H1 (cell line): ENCODE results near the gene DLK1. TPM values are rescaled to one million over a fixed set of nuclear protein-coding genes. Genes with fewer than 3 reads are reported as not detected.

Source experiments
- CTCF ChIA-PET: fragments of 300-600 bp; sonication (Branson Sonifier 250); formaldehyde crosslinking; loops from one replicate; lab custom pipeline; 2021; ENCODE audit not compliant: partially characterized antibody; lab: Charles Lee
- POLR2A ChIA-PET: fragments of 300-600 bp; sonication (Branson Sonifier 250); formaldehyde crosslinking; loops from one replicate; lab custom pipeline; 2021; ENCODE audit warnings: inconsistent platforms; ENCODE audit not compliant: partially characterized antibody; lab: Charles Lee
- DNase-seq, 2 experiments: peaks; one replicate each; pipeline versions ENCODE4 v3.0.0 to v3.0.0-alpha.2; 2010 to 2022; ENCODE audit warnings: low spot score in 2 of 2, low read depth in 1 of 2, mixed read lengths in 1 of 2
- FAIRE-seq: peaks from 2 replicates; lab custom pipeline; 2011; peaks lifted over from hg19 to GRCh38; lab: Jason Lieb, UNC
- H2AFZ ChIP-seq: 2 replicates; pipeline ENCODE4 v1.8.1; 2012; ENCODE audit warnings: low read length, inconsistent platforms
- H2AK5ac ChIP-seq: 2 replicates; pipeline ENCODE4 v1.6.1; 2013; ENCODE audit warnings: low read depth, low read length
- H2BK120ac ChIP-seq: replicated peaks from 2 replicates; pipeline ENCODE3; 2013; ENCODE audit warnings: low read depth, low read length, inconsistent platforms
- H2BK12ac ChIP-seq: 2 replicates; pipeline ENCODE4 v1.6.1; 2013; ENCODE audit warnings: low read depth, low read length
- H2BK15ac ChIP-seq: 2 replicates; pipeline ENCODE4 v1.6.1; 2013; ENCODE audit warnings: low read length
- H2BK20ac ChIP-seq: 2 replicates; pipeline ENCODE4 v1.6.1; 2013; ENCODE audit warnings: low read length
- H2BK5ac ChIP-seq: 2 replicates; pipeline ENCODE4 v1.6.1; 2013; ENCODE audit warnings: low read depth, low read length
- H3K14ac ChIP-seq: 2 replicates; pipeline ENCODE4 v1.6.1; 2013; ENCODE audit warnings: inconsistent platforms; ENCODE audit not compliant: insufficient read length
- H3K18ac ChIP-seq: 2 replicates; pipeline ENCODE4 v1.6.1; 2013; ENCODE audit warnings: low read length; ENCODE audit errors: extremely low read depth
- H3K23ac ChIP-seq: 2 replicates; pipeline ENCODE4 v1.6.1; 2013; ENCODE audit warnings: inconsistent platforms; ENCODE audit not compliant: insufficient read length
- H3K23me2 ChIP-seq: 2 replicates; pipeline ENCODE4 v1.6.1; 2013; ENCODE audit warnings: low read depth, low read length
- H3K27ac ChIP-seq: 2 replicates; pipeline ENCODE4 v1.6.1; 2011; ENCODE audit warnings: low read depth, low read length, inconsistent platforms
- H3K27me3 ChIP-seq, 4 experiments: replicated peaks in 1 of 4; 1 replicate in 1 of 4; 2 replicates in 3 of 4; pipeline versions ENCODE4 v1.6.1 to v1.8.1; 2011 to 2013; ENCODE audit warnings: low read length in 3 of 4, mild to moderate bottlenecking in 3 of 4, inconsistent platforms in 2 of 4, mixed read lengths in 2 of 4, moderate library complexity in 1 of 4; ENCODE audit not compliant: control insufficient read depth in 3 of 4, insufficient read depth in 3 of 4; ENCODE audit errors: extremely low read depth in 1 of 4
- H3K36me3 ChIP-seq, 4 experiments: 2 replicates each; pipeline versions ENCODE4 v1.6.1 to v1.8.1; 2011 to 2013; ENCODE audit warnings: mild to moderate bottlenecking in 4 of 4, low read length in 3 of 4, moderate library complexity in 2 of 4, control low read depth in 1 of 4, inconsistent platforms in 1 of 4; ENCODE audit not compliant: insufficient read depth in 4 of 4, control insufficient read depth in 2 of 4
- H3K4ac ChIP-seq: replicated peaks from 2 replicates; pipeline ENCODE3; 2013; ENCODE audit warnings: low read length, low read depth, mixed read lengths, inconsistent platforms; ENCODE audit not compliant: insufficient read length
- H3K4me1 ChIP-seq, 4 experiments: replicated peaks in 1 of 4; 1 replicate in 1 of 4; 2 replicates in 3 of 4; pipeline versions ENCODE4 v1.6.1 to v1.8.1; 2011 to 2013; ENCODE audit warnings: low read length in 3 of 4, inconsistent platforms in 2 of 4, mixed read lengths in 1 of 4; ENCODE audit not compliant: insufficient read depth in 4 of 4, control insufficient read depth in 3 of 4
- H3K4me2 ChIP-seq, 2 experiments: 2 replicates each; pipeline versions ENCODE4 v1.6.1 to v1.8.1; 2011 to 2013; ENCODE audit warnings: low read depth in 2 of 2, low read length in 2 of 2, control low read depth in 1 of 2, inconsistent platforms in 1 of 2, mild to moderate bottlenecking in 1 of 2; ENCODE audit not compliant: insufficient read depth in 1 of 2
- H3K4me3 ChIP-seq, 4 experiments: fragments of 200-600, 300-600 bp in 1 of 4; sonication (generic), shearing (Covaris generic), sonication (Bioruptor Twin) in 1 of 4; 2 replicates each; pipeline versions ENCODE4 v1.5.1 to v1.8.1; 2011 to 2016; ENCODE audit warnings: low read length in 4 of 4, low read depth in 3 of 4, control low read depth in 2 of 4, inconsistent platforms in 2 of 4, mild to moderate bottlenecking in 2 of 4, mixed read lengths in 1 of 4, moderate library complexity in 1 of 4; ENCODE audit not compliant: insufficient read depth in 2 of 4; ENCODE audit errors: extremely low read depth in 1 of 4
- H3K56ac ChIP-seq: replicated peaks from 2 replicates; pipeline ENCODE3; 2013; ENCODE audit warnings: low read depth, mild to moderate bottlenecking, mixed read lengths, low read length, inconsistent platforms; ENCODE audit not compliant: insufficient read length
- H3K79me1 ChIP-seq: 2 replicates; pipeline ENCODE4 v1.6.1; 2013; ENCODE audit warnings: low read depth, low read length, control low read depth
- H3K79me2 ChIP-seq, 2 experiments: 2 replicates each; pipeline versions ENCODE4 v1.6.1 to v1.8.1; 2012 to 2013; ENCODE audit warnings: low read length in 2 of 2, mild to moderate bottlenecking in 2 of 2, inconsistent platforms in 1 of 2; ENCODE audit not compliant: insufficient read depth in 2 of 2, control insufficient read depth in 1 of 2
- H3K9ac ChIP-seq, 4 experiments: replicated peaks in 1 of 4; 1 replicate in 1 of 4; 2 replicates in 3 of 4; pipeline versions ENCODE4 v1.6.1 to v1.8.1; 2011 to 2013; ENCODE audit warnings: low read depth in 3 of 4, low read length in 3 of 4, control low read depth in 2 of 4, mild to moderate bottlenecking in 2 of 4, moderate library complexity in 2 of 4, inconsistent platforms in 1 of 4; ENCODE audit errors: extremely low read depth in 1 of 4
- H3K9me3 ChIP-seq, 2 experiments: 2 replicates each; pipeline versions ENCODE4 v1.6.1 to v1.8.1; 2012 to 2013; ENCODE audit warnings: mild to moderate bottlenecking in 2 of 2, moderate library complexity in 2 of 2, control low read depth in 1 of 2, inconsistent platforms in 1 of 2, low read depth in 1 of 2, low read length in 1 of 2, mixed read lengths in 1 of 2; ENCODE audit not compliant: insufficient read depth in 2 of 2
- H4K20me1 ChIP-seq, 2 experiments: replicated peaks in 1 of 2; 2 replicates each; pipeline versions ENCODE3 to v1.8.1; 2011 to 2013; ENCODE audit warnings: inconsistent platforms in 2 of 2, low read length in 2 of 2, mild to moderate bottlenecking in 1 of 2; ENCODE audit not compliant: insufficient read depth in 2 of 2, control insufficient read depth in 1 of 2
- H4K5ac ChIP-seq: 2 replicates; pipeline ENCODE4 v1.6.1; 2013; ENCODE audit warnings: low read length, low read depth, mixed read lengths, inconsistent platforms; ENCODE audit not compliant: insufficient read length
- H4K8ac ChIP-seq: 2 replicates; pipeline ENCODE4 v1.8.0; 2013; ENCODE audit warnings: mild to moderate bottlenecking, moderate library complexity, low read length, inconsistent platforms; ENCODE audit not compliant: insufficient read depth; ENCODE audit errors: extremely low read depth
- H4K91ac ChIP-seq: replicated peaks from 2 replicates; pipeline ENCODE3; 2013; ENCODE audit warnings: low read length, mixed read lengths, inconsistent platforms; ENCODE audit not compliant: insufficient read length
- BRCA1 ChIP-seq: IDR thresholded peaks from 2 replicates; pipeline ENCODE4 v1.6.1; 2012; ENCODE audit warnings: low read depth, low read length, improper control_type of control experiment
- CBX5 ChIP-seq: fragments of 300-800, 300-1000 bp; sonication (generic); IDR thresholded peaks from 2 replicates; pipeline ENCODE4 v1.7.1; 2016; ENCODE audit warnings: antibody characterized with exemption, low read length, low read depth
- CHD2 ChIP-seq: IDR thresholded peaks from 2 replicates; pipeline ENCODE4 v1.6.1; 2012; ENCODE audit warnings: low read length, improper control_type of control experiment
- CREB1 ChIP-seq: IDR thresholded peaks from 2 replicates; pipeline ENCODE4 v1.6.1; 2012; ENCODE audit warnings: inconsistent platforms
- JUND ChIP-seq: IDR thresholded peaks from 2 replicates; pipeline ENCODE4 v1.6.1; 2011; ENCODE audit warnings: mild to moderate bottlenecking, improper control_type of control experiment, low read length
- KDM4A ChIP-seq: IDR thresholded peaks from one replicate; pipeline ENCODE4 v1.7.1; 2012; ENCODE audit warnings: low read depth, mild to moderate bottlenecking, moderate library complexity, low read length, inconsistent platforms; ENCODE audit not compliant: severe bottlenecking
- SIN3A ChIP-seq, 2 experiments: IDR thresholded peaks in 1 of 2; conservative IDR thresholded peaks in 1 of 2; 2 replicates each; pipeline ENCODE4 v1.6.1; 2011 to 2012; ENCODE audit warnings: low read length in 2 of 2, improper control_type of control experiment in 1 of 2, low read depth in 1 of 2, mild to moderate bottlenecking in 1 of 2
- SUZ12 ChIP-seq: fragments of 200-600 bp; sonication (generic); IDR thresholded peaks from 2 replicates; pipeline ENCODE4 v1.6.1; 2012; ENCODE audit warnings: mild to moderate bottlenecking, inconsistent platforms, low read length, moderate library complexity, mixed read lengths
- ZNF274 ChIP-seq: IDR thresholded peaks from 2 replicates; pipeline ENCODE4 v1.7.0; 2012; ENCODE audit warnings: low read length, borderline replicate concordance; ENCODE audit errors: extremely low read depth
- WGBS, 2 experiments: shearing (Covaris generic) in 1 of 2; methylation state at CpG; one replicate each; pipeline versions ENCODE4 v1.1.6 to v1.1.7; 2013 to 2015; ENCODE audit warnings: low lambda C conversion rate in 2 of 2, mixed read lengths in 2 of 2, inconsistent platforms in 1 of 2, low coverage in 1 of 2, missing lambda C conversion rate in 1 of 2; ENCODE audit not compliant: insufficient replicate concordance in 2 of 2, insufficient coverage in 1 of 2, insufficient read length in 1 of 2; ENCODE audit errors: extremely low coverage in 1 of 2, missing lambda C conversion rate in 1 of 2; 5-methylcytosine and 5-hydroxymethylcytosine counted together
- polyA plus RNA-seq, 7 experiments: library from polyadenylated mRNA; depleted of rRNA in 3 of 7; stranded (reverse) in 5 of 7; unstranded in 2 of 7; fragments of >200 nt in 5 of 7; fragments of 200-250 nt in 2 of 7; gene quantifications; 1 replicate in 5 of 7; 2 replicates in 1 of 7; 4 replicates in 1 of 7; pipeline versions ENCODE4 v1.2.1 to v1.2.3, GENCODE V29; 2011 to 2013; ENCODE audit warnings: missing spikeins in 2 of 7, mixed read lengths in 2 of 7
- total RNA-seq: library from RNA; stranded (reverse); fragmentation: NEBNext Ultra II Directional; extraction: Animal tissue kit (Norgen Biotek cat#: 25700); gene quantifications from 2 replicates; pipeline ENCODE4 v1.2.1, GENCODE V29; 2021
- TF ChIP-seq, protein P1 (sequence below): IDR thresholded peaks from 2 replicates; pipeline ENCODE4 v1.6.1; 2012; ENCODE audit warnings: low read length, inconsistent platforms

DLK1 gene
- total and polyA plus RNA-seq, 2 of the 8 experiments (the other 6 are each of a cell fraction or from before 2014, with no cell fraction given) = 1.3 to 2.4 TPM

DNA sequence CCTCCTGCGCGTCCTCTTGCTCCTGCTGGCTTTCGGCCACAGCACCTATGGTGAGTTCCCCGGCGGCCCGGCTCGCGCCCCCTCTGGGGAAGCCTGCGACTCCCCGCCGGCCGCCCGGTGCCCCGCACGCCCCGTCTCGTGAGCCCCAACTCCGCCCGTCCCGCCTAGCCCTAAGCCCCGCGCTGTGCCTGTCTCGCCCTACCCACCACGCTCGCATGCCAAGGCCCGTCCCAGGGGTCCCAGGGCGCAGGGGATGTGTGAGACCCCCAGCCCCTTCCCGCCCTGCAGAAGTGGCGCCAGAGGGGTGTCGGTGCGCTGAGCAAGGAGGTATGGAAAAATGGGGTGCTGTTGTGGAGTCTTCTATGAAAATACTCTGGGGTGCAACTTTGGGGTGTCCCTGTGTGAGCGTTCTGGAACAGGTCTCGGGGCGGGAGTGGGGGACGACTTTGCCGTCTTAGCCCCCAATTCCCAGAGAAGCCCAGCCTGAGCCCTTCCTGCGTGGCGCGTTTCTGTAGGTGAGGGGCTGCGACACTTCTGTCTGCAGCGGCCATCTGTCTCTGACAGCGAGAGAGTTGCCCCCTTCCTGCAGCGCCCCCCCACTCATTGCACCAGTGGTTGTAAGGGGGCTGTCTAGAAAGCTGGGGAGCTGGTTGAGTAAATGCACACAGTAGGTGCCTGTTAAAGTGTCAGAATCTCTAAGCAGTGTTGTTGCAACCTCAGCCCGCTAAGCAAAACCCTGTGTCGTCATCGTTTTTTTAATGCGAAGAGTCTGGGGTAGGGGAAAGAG is 587 bp downstream of the DLK1 start:
- H3K9ac ChIP-seq = no peak overlapping the region; a peak in 2 of 7 replicates
- no peak overlapping the region for H2AK5ac ChIP-seq
- H2BK5ac ChIP-seq = no peak overlapping the region
- no peaks in the 10 kb centered on the region for H3K79me2 ChIP-seq
- no peak overlapping the region for H3K14ac ChIP-seq
- no peak overlapping the region for H4K8ac ChIP-seq
- no peak overlapping the region for H2AFZ ChIP-seq
- H3K4me1 ChIP-seq = peaks cover 0 to 19% (median 10%) of the 10 kb centered on the region in 4 experiments; a peak in 6 of 7 replicates
- peaks cover 24 to 53% (median 46%) of the 10 kb centered on the region in 4 experiments for H3K27me3 ChIP-seq
- POLR2A ChIA-PET = no interaction called here
- H3K23me2 ChIP-seq = peaks cover 2% of the 10 kb centered on the region; the same call in 1 of the 2 replicates
- H3K4me3 ChIP-seq = peak overlapping the region; percentile 5 to 67 (median 43)
- H3K4me2 ChIP-seq = peak overlapping the region; percentile 60 to 70
- no peak overlapping the region for H2BK12ac ChIP-seq
- H2BK15ac ChIP-seq = no peak overlapping the region
- H4K5ac ChIP-seq = no peak overlapping the region
- H4K20me1 ChIP-seq = peaks cover 0 to 3% of the 10 kb centered on the region in 2 experiments
- H3K23ac ChIP-seq = no peak overlapping the region
- peaks cover 0 to 3% (median 0%) of the 10 kb centered on the region in 4 experiments; a peak in 1 of 8 replicates for H3K36me3 ChIP-seq
- H2BK20ac ChIP-seq = no peak overlapping the region
- no peak overlapping the region for H3K4ac ChIP-seq
- H3K27ac ChIP-seq = no peak overlapping the region
- FAIRE-seq (no peak), DNase-seq (no peak)
- no peaks in the 10 kb centered on the region for H3K79me1 ChIP-seq
- no peak overlapping the region for H2BK120ac ChIP-seq
- CTCF ChIA-PET = no interaction called here
- no peak overlapping the region for H4K91ac ChIP-seq
- H3K56ac ChIP-seq = no peak overlapping the region
- H3K18ac ChIP-seq = no peak overlapping the region
- H3K9me3 ChIP-seq = peaks cover 0 to 5% of the 10 kb centered on the region in 2 experiments; a peak in 1 of 4 replicates
- WGBS, 2 experiments = 31% methylated on average over 19 of the region's 47 CpGs; no CpG with 5 or more reads in 1 of the 2 experiments
- TF ChIP-seq ZNF274 (no peak), CREB1 (no peak), CBX5 (no peak), CHD2 (no peak), SUZ12 (peak; percentile 89), KDM4A (peak; percentile 39), BRCA1 (no peak), JUND (no peak), SIN3A (conservative IDR thresholded peaks at IDR 0.05 in 1 of 2, IDR thresholded peaks at IDR 0.05 in 1 of 2; ENCODE audit: low read depth in 1 of 2, low read length in 2 of 2) (0 out of 4 replicates have a peak, but pooled peaks of 1 of the 2 experiments have one; percentile 32)
- TF ChIP-seq, protein P1, sequence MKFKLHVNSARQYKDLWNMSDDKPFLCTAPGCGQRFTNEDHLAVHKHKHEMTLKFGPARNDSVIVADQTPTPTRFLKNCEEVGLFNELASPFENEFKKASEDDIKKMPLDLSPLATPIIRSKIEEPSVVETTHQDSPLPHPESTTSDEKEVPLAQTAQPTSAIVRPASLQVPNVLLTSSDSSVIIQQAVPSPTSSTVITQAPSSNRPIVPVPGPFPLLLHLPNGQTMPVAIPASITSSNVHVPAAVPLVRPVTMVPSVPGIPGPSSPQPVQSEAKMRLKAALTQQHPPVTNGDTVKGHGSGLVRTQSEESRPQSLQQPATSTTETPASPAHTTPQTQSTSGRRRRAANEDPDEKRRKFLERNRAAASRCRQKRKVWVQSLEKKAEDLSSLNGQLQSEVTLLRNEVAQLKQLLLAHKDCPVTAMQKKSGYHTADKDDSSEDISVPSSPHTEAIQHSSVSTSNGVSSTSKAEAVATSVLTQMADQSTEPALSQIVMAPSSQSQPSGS = no peak
